Fibroblast of lung (primary cell): ENCODE data around the gene SPATA12.

Experiments used
- CTCF ChIP-seq, 2 donors: IDR thresholded peaks in 1 of 2; conservative IDR thresholded peaks in 1 of 2; 1 replicate in 1 of 2; 2 replicates in 1 of 2; pipeline ENCODE4 v1.5.1; 2011 to 2012; ENCODE audit warnings: low read length in 2 of 2, control low read depth in 1 of 2, inconsistent platforms in 1 of 2, low read depth in 1 of 2, mild to moderate bottlenecking in 1 of 2
- EZH2 ChIP-seq: IDR thresholded peaks from 2 replicates; pipeline ENCODE4 v1.5.1; 2012; ENCODE audit warnings: low read length, control low read depth, mild to moderate bottlenecking; ENCODE audit errors: missing control alignments

- TF ChIP-seq CTCF (conservative IDR thresholded peaks at IDR 0.05 in 1 of 2, IDR thresholded peaks at IDR 0.05 in 1 of 2; ENCODE audit: low read depth in 1 of 2, low read length in 2 of 2): no peak
- TF ChIP-seq EZH2: no peak
Observed at GRCh38 chr3:57074135-57074534, 13.7 kb downstream of the SPATA12 start.
